ENCODE results near the gene ADAM10. TPM values are rescaled to one million over a fixed set of nuclear protein-coding genes. Genes with fewer than 3 reads are reported as not detected.

Gene ADAM10
- total RNA-seq, 1 experiment from 2014 or later: 239 TPM

- Histone ChIP-seq H3K9me3 (ENCODE audit: insufficient read depth, low read depth) (no peaks in the 10 kb centered on the region), H3K4me2 (peak overlapping the region; percentile 86), H3K27ac (no peak overlapping the region), H3F3A (ENCODE audit: insufficient read depth, low read depth) (peaks cover 10% of the 10 kb centered on the region), H3K36me3 (ENCODE audit: low read depth) (no peaks in the 10 kb centered on the region), H4K20me1 (ENCODE audit: insufficient read depth) (no peaks in the 10 kb centered on the region), H3K4me3 (peak overlapping the region; percentile 80), H3K4me1 (replicated peaks; ENCODE audit: insufficient read depth) (peaks cover 37% of the 10 kb centered on the region), H3K9me2 (ENCODE audit: insufficient read depth) (no peaks in the 10 kb centered on the region), H2AFZ (no peak overlapping the region), H3K27me3 (ENCODE audit: insufficient read depth, low read depth) (no peaks in the 10 kb centered on the region), H3K79me2 (ENCODE audit: low read depth) (peaks cover 61% of the 10 kb centered on the region)
- ChIA-PET POLR2A (ENCODE audit: unreplicated experiment) (no interaction called here), CTCF (no interaction called here)
- BruUV-seq (replicated peaks): no TSS peak
- intact Hi-C loops (cut with micrococcal nuclease; ENCODE audit: unreplicated experiment): loop anchor here (5.0 to 10.0 kb wide), 4 partner anchors 218 to 546 kb away; no protein-coding TSS in a partner anchor
- DNase-seq: no peak
- no peak for TF ChIP-seq CTCF (conservative IDR thresholded peaks at IDR 0.05)
- no peak for TF ChIP-seq EZH2 (IDR thresholded peaks at IDR 0.05; ENCODE audit: low read depth)
These were observed 23.5 kb upstream of the ADAM10 start for GRCh38 chr15:58773024-58773423.

GRCh38 chr15:58771621-58772250 lies 22.2 kb upstream of the ADAM10 start:
- BruUV-seq (replicated peaks): TSS peak; percentile 40
- intact Hi-C loops (cut with micrococcal nuclease; ENCODE audit: unreplicated experiment): loop anchor here (1.0 to 10.0 kb wide), 7 partner anchors 93 to 544 kb away; no protein-coding TSS in a partner anchor
- Histone ChIP-seq H3K4me2 (peak overlapping the region; percentile 86), H3K9me2 (ENCODE audit: insufficient read depth) (no peaks in the 10 kb centered on the region), H3K36me3 (ENCODE audit: low read depth) (no peaks in the 10 kb centered on the region), H3K79me2 (ENCODE audit: low read depth) (peaks cover 55% of the 10 kb centered on the region), H3K27me3 (ENCODE audit: insufficient read depth, low read depth) (no peaks in the 10 kb centered on the region), H3K4me1 (replicated peaks; ENCODE audit: insufficient read depth) (peaks cover 37% of the 10 kb centered on the region), H3F3A (ENCODE audit: insufficient read depth, low read depth) (peaks cover 10% of the 10 kb centered on the region), H3K4me3 (peak overlapping the region; percentile 80), H3K9me3 (ENCODE audit: insufficient read depth, low read depth) (no peaks in the 10 kb centered on the region), H2AFZ (peak overlapping the region; percentile 83), H3K27ac (peak overlapping the region; percentile 87), H4K20me1 (ENCODE audit: insufficient read depth) (no peaks in the 10 kb centered on the region)
- peak in 1 of 2 experiments; percentile 48 for DNase-seq
- no peak for TF ChIP-seq EZH2 (IDR thresholded peaks at IDR 0.05; ENCODE audit: low read depth)
- TF ChIP-seq CTCF (conservative IDR thresholded peaks at IDR 0.05): no peak
- ChIA-PET CTCF (interaction anchor here (1.0 kb wide), 1 partner anchor 181 kb away, joined by 4 read pairs; no protein-coding TSS in a partner anchor), POLR2A (ENCODE audit: unreplicated experiment) (interaction anchor here (0.6 to 1.8 kb wide), 4 partner anchors 23 to 302 kb away, joined by 4 to 33 read pairs (median 16); partner anchors contain the start of gene ADAM10)

GRCh38 chr15:58770857-58771620 lies 21.5 kb upstream of the ADAM10 start, which contains the start of gene MINDY2:
TSS of gene MINDY2 (plus strand) at chr15:58771302. CDS start at chr15:58771396, 94 bp downstream.
- BruUV-seq (replicated peaks): no TSS peak
- peaks cover 10% of the 10 kb centered on the region for H3F3A ChIP-seq (ENCODE audit: insufficient read depth, low read depth)
- peak within 1 kb of the TSS; percentile 80 for H3K4me3 ChIP-seq
- H3K4me2 ChIP-seq: peak within 1 kb of the TSS; percentile 90
- peaks cover 48% of the 10 kb centered on the region for H3K79me2 ChIP-seq (ENCODE audit: low read depth)
- TF ChIP-seq EZH2 (IDR thresholded peaks at IDR 0.05; ENCODE audit: low read depth) (no peak), CTCF (conservative IDR thresholded peaks at IDR 0.05) (no peak; the same call in 1 of the 2 replicates)
- H3K9me3 ChIP-seq (ENCODE audit: insufficient read depth, low read depth): no peaks in the 10 kb centered on the region
- CTCF ChIA-PET: interaction anchor here (0.6 to 1.1 kb wide), 5 partner anchors 16 to 1986 kb away, joined by 3 to 15 read pairs (median 4); no protein-coding TSS in a partner anchor
- no peaks in the 10 kb centered on the region for H3K36me3 ChIP-seq (ENCODE audit: low read depth)
- intact Hi-C loops (cut with micrococcal nuclease; ENCODE audit: unreplicated experiment): loop anchor here (1.0 to 10.0 kb wide), 8 partner anchors 21 to 544 kb away; no protein-coding TSS in a partner anchor
- DNase-seq: peak; percentile 92 to 97
- peak within 1 kb of the TSS; percentile 87 for H3K27ac ChIP-seq
- peak within 1 kb of the TSS; percentile 83 for H2AFZ ChIP-seq
- no peaks in the 10 kb centered on the region for H4K20me1 ChIP-seq (ENCODE audit: insufficient read depth)
- H3K4me1 ChIP-seq (replicated peaks; ENCODE audit: insufficient read depth): peaks cover 37% of the 10 kb centered on the region
- H3K27me3 ChIP-seq (ENCODE audit: insufficient read depth, low read depth): no peaks in the 10 kb centered on the region
- POLR2A ChIA-PET (ENCODE audit: unreplicated experiment): interaction anchor here (0.5 to 1.8 kb wide), 20 partner anchors 10 to 922 kb away, joined by 3 to 33 read pairs (median 6); partner anchors contain the start of gene ADAM10
- no peaks in the 10 kb centered on the region for H3K9me2 ChIP-seq (ENCODE audit: insufficient read depth)

Data from PC-9 (cell line).